Lung (tissue), 12 donors: ENCODE measurements around the gene MAP2K7. TPM values are rescaled to one million over a fixed set of nuclear protein-coding genes. Genes with fewer than 3 reads are reported as not detected.

Experiments used
- ATAC-seq: fragments of 200-7000 bp; cut with Tn5 transposase; one replicate; pipeline ENCODE4 v1.9.1; 2020; ENCODE audit warnings: moderate number of reproducible peaks; ENCODE audit not compliant: insufficient read depth, low FRiP score
- DNase-seq, 3 donors: peaks; one replicate each; pipeline ENCODE4 v3.0.0-alpha.2; 2013 to 2017
- H3K27ac ChIP-seq, 2 donors: one replicate each; pipeline ENCODE4 v1.5.1; 2013; ENCODE audit warnings: mild to moderate bottlenecking in 2 of 2, moderate library complexity in 2 of 2, control low read depth in 1 of 2, inconsistent platforms in 1 of 2, low read depth in 1 of 2, low read length in 1 of 2
- H3K27me3 ChIP-seq, 3 donors: one replicate each; pipeline ENCODE4 v1.5.1; 2013; ENCODE audit warnings: low read length in 2 of 3; ENCODE audit not compliant: control insufficient read depth in 3 of 3, insufficient read depth in 3 of 3
- H3K36me3 ChIP-seq, 4 donors: one replicate each; pipeline ENCODE4 v1.5.1; 2013; ENCODE audit warnings: low read length in 4 of 4, mild to moderate bottlenecking in 1 of 4, moderate library complexity in 1 of 4; ENCODE audit not compliant: control insufficient read depth in 4 of 4, insufficient read depth in 4 of 4
- H3K4me1 ChIP-seq, 5 donors: one replicate each; pipeline ENCODE4 v1.5.1; 2013; ENCODE audit warnings: low read length in 5 of 5, mild to moderate bottlenecking in 2 of 5, moderate library complexity in 1 of 5; ENCODE audit not compliant: control insufficient read depth in 5 of 5, insufficient read depth in 5 of 5
- H3K4me3 ChIP-seq: one replicate; pipeline ENCODE4 v1.5.1; 2013; ENCODE audit warnings: mild to moderate bottlenecking, control low read depth, moderate library complexity
- H3K9ac ChIP-seq, 2 donors: one replicate each; pipeline ENCODE4 v1.5.1; 2013; ENCODE audit warnings: low read length in 2 of 2, control low read depth in 1 of 2; ENCODE audit not compliant: insufficient read depth in 1 of 2
- H3K9me3 ChIP-seq, 4 donors: one replicate each; pipeline ENCODE4 v1.5.1; 2013; ENCODE audit warnings: low read length in 3 of 4, mild to moderate bottlenecking in 1 of 4, moderate library complexity in 1 of 4; ENCODE audit not compliant: control insufficient read depth in 4 of 4, insufficient read depth in 3 of 4
- CTCF ChIP-seq: IDR thresholded peaks from 2 replicates; pipeline ENCODE4 v1.5.1; 2012; ENCODE audit warnings: mild to moderate bottlenecking; ENCODE audit errors: control extremely low read depth, extremely low read depth
- WGBS, 2 donors: extraction: QIAGEN DNeasy Blood & Tissue Kit; methylation state at CpG; one replicate each; pipeline ENCODE4 v1.1.7; 2013; 5-methylcytosine and 5-hydroxymethylcytosine counted together
- polyA plus RNA-seq, 2 donors: library from polyadenylated mRNA; stranded (reverse); fragments of 200-250 nt; gene quantifications; one replicate each; pipeline ENCODE4 v1.2.1, GENCODE V29; 2013
- total RNA-seq, 2 donors: library from RNA; depleted of rRNA in 1 of 2; stranded (reverse); fragments of >200 nt in 1 of 2; gene quantifications; one replicate each; pipeline ENCODE4 v1.2.1, GENCODE V29; 2014 to 2021
- donor health status: control.
- donor health status: control.
- donor health status: Bipolar disorder and iron deficiency.
- donor health status: healthy.
- donor health status: DM: yes; HTN: yes; CAD: no.

Gene MAP2K7
- total and polyA plus RNA-seq, 4 donors, result 17.8 to 41.7 (median 23.4) TPM

GRCh38 chr19:7942981-7943443 is 39.3 kb downstream of the MAP2K7 start:
- H3K27me3 ChIP-seq, result no peaks in the 10 kb centered on the region
- H3K4me1 ChIP-seq, result peaks cover 0 to 10% (median 0%) of the 10 kb centered on the region in 5 donors
- ATAC-seq, result no peak
- WGBS, 2 donors, result 4 to 5% methylated on average over 33 of the region's 33 CpGs
- H3K9ac ChIP-seq, result peak overlapping the region; percentile 90 to 100
- H3K36me3 ChIP-seq, result peaks cover 5 to 12% (median 8%) of the 10 kb centered on the region in 4 donors
- peak overlapping the region; percentile 81 for H3K4me3 ChIP-seq
- no peak for TF ChIP-seq CTCF
- peak in 1 of 3 donors; percentile 46 for DNase-seq
- no peaks in the 10 kb centered on the region for H3K9me3 ChIP-seq
- peak overlapping the region; percentile 86 to 98 for H3K27ac ChIP-seq

- Histone ChIP-seq H3K4me1 (peaks cover 0 to 10% (median 0%) of the 10 kb centered on the region in 5 donors), H3K4me3 (peak within 1 kb of the TSS; percentile 81), H3K36me3 (peaks cover 5 to 12% (median 8%) of the 10 kb centered on the region in 4 donors), H3K9me3 (no peaks in the 10 kb centered on the region), H3K27me3 (no peaks in the 10 kb centered on the region), H3K9ac (peak within 1 kb of the TSS; percentile 90 to 100), H3K27ac (peak within 1 kb of the TSS; percentile 86 to 98)
- peak; percentile 99 for ATAC-seq
- no peak for TF ChIP-seq CTCF
- DNase-seq, result peak; percentile 99 to 100 (median 100)
- 0% methylated on average over 56 of the region's 56 CpGs for WGBS, 2 donors
Measured at GRCh38 chr19:7943444-7944176, 39.9 kb downstream of the MAP2K7 start, which contains the start of gene TIMM44. TIMM44 (minus strand) TSS chr19:7943666; CDS start chr19:7943651, 15 bp downstream.

GRCh38 chr19:7944177-7944761 is 40.6 kb downstream of the MAP2K7 start:
- peaks cover 5 to 12% (median 7%) of the 10 kb centered on the region in 4 donors for H3K36me3 ChIP-seq
- H3K4me3 ChIP-seq, result peak overlapping the region; percentile 49
- peak; percentile 81 for TF ChIP-seq CTCF
- ATAC-seq (peak; percentile 59), DNase-seq (peak; percentile 90 to 95 (median 93))
- peak overlapping the region in 1 of 2 donors; percentile 68 for H3K9ac ChIP-seq
- WGBS, 2 donors, result 26 to 27% methylated on average over 18 of the region's 18 CpGs
- H3K9me3 ChIP-seq, result no peaks in the 10 kb centered on the region
- peaks cover 0 to 10% (median 0%) of the 10 kb centered on the region in 5 donors for H3K4me1 ChIP-seq
- peak overlapping the region; percentile 79 to 93 for H3K27ac ChIP-seq
- no peaks in the 10 kb centered on the region for H3K27me3 ChIP-seq
